Esophagus squamous epithelium (tissue), 5 donors: ENCODE data around the gene DNAL4. TPM values are rescaled to one million over a fixed set of nuclear protein-coding genes. Genes with fewer than 3 reads are reported as not detected.

Source experiments
- DNase-seq: peaks from one replicate; lab custom pipeline; 2025; lab: John Stamatoyannopoulos, UW
- H3K27ac ChIP-seq, 4 donors: fragments of 200-600 bp; sonication (generic); one replicate each; pipeline ENCODE4 v1.5.1; 2016 to 2019; ENCODE audit warnings: mild to moderate bottlenecking in 1 of 4
- H3K27me3 ChIP-seq, 4 donors: fragments of 200-600 bp; sonication (generic); 1 replicate in 3 of 4; 2 replicates in 1 of 4; pipeline versions ENCODE4 v1.5.1 to v1.6.0; 2017 to 2021; ENCODE audit warnings: antibody characterized with exemption in 1 of 4
- H3K36me3 ChIP-seq, 3 donors: fragments of 200-600 bp; sonication (generic); one replicate each; pipeline ENCODE4 v1.5.1; 2016 to 2019
- H3K4me1 ChIP-seq, 3 donors: fragments of 200-600 bp; sonication (generic); one replicate each; pipeline ENCODE4 v1.5.1; 2017 to 2019
- H3K4me3 ChIP-seq, 4 donors: fragments of 200-600 bp; sonication (generic); 1 replicate in 3 of 4; 2 replicates in 1 of 4; pipeline ENCODE4 v1.5.1; 2016 to 2019; ENCODE audit warnings: mild to moderate bottlenecking in 2 of 4, moderate library complexity in 1 of 4
- H3K9me3 ChIP-seq, 3 donors: fragments of 200-600 bp; sonication (generic); one replicate each; pipeline ENCODE4 v1.5.1; 2016 to 2019
- POLR2A ChIP-seq, 4 donors: fragments of 450-650 bp; IDR thresholded peaks; one replicate each; pipeline ENCODE4 v1.6.1; 2017; ENCODE audit warnings: antibody characterized with exemption in 4 of 4, mild to moderate bottlenecking in 4 of 4, moderate library complexity in 3 of 4
- WGBS, 2 donors: methylation state at CpG; one replicate each; pipeline ENCODE4 v1.1.5; 2018; 5-methylcytosine and 5-hydroxymethylcytosine counted together
- intact Hi-C: fragments of 100-400 bp; cut with DNase I; formaldehyde crosslinking; loops from one replicate; pipeline ENCODE4 v1.15.0; 2022
- total RNA-seq, 4 donors: library from RNA; depleted of rRNA; stranded (reverse); fragments of >200 nt; gene quantifications; one replicate each; pipeline ENCODE4 v1.1.0, GENCODE V29; 2016
- TF ChIP-seq, protein P1 (sequence below), 6 experiments: fragments of 450-650 bp in 4 of 6; fragments of 200-600 bp in 2 of 6; sonication (generic) in 2 of 6; IDR thresholded peaks; one replicate each; pipeline ENCODE4 v1.5.1; 2016 to 2019; ENCODE audit warnings: antibody characterized with exemption in 6 of 6, mild to moderate bottlenecking in 4 of 6, moderate library complexity in 4 of 6
- donor health status: DM: yes; HTN: yes; CAD: no.

The DNAL4 gene
- total RNA-seq, 4 donors from 2014 or later, result 7.3 to 15.5 (median 13.7) TPM

DNA sequence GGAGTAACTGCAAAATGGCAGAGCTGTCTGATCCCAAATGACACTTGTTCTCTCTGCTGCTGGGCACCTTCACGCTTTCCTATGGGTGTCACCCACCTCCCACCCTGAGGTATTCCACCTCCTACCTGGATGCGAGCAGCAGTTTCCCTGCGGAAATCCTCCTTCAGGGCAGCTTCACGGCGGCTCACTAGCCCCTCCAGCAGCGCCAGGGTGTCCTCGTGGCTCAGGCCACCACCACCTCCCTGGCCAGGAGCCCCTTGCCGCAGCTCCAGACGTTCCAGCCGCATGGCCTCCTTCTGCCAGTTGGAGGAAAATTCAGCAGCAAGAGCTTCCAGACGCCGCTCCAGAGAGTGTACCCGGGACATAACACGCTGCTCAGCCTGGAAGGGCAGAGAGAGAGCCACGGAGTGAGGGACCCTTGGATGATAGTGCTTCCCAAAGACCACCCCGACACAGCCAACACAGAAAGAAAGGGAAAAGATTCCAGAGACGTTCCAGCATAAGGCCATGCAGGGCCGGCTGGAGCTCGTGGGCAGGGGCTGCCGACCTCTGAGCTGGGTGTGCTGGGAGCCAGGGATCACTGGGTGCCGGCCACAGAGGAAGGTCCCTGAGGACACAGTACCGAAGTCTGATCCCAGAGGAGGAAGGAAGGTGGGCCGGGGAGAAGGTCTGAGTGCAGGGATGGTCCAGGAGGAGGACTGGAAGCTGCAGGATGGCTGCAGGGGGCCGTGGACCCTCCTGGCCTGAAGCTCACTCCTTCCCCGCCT lies 51.6 kb downstream of the DNAL4 start:
- H3K36me3 ChIP-seq, result peaks cover 84 to 100% (median 87%) of the 10 kb centered on the region in 3 donors
- intact Hi-C loops, result no loop called here
- peaks cover 0 to 6% (median 0%) of the 10 kb centered on the region in 3 donors for H3K4me1 ChIP-seq
- no peak overlapping the region for H3K27ac ChIP-seq
- no peak for DNase-seq
- TF ChIP-seq, protein P1, sequence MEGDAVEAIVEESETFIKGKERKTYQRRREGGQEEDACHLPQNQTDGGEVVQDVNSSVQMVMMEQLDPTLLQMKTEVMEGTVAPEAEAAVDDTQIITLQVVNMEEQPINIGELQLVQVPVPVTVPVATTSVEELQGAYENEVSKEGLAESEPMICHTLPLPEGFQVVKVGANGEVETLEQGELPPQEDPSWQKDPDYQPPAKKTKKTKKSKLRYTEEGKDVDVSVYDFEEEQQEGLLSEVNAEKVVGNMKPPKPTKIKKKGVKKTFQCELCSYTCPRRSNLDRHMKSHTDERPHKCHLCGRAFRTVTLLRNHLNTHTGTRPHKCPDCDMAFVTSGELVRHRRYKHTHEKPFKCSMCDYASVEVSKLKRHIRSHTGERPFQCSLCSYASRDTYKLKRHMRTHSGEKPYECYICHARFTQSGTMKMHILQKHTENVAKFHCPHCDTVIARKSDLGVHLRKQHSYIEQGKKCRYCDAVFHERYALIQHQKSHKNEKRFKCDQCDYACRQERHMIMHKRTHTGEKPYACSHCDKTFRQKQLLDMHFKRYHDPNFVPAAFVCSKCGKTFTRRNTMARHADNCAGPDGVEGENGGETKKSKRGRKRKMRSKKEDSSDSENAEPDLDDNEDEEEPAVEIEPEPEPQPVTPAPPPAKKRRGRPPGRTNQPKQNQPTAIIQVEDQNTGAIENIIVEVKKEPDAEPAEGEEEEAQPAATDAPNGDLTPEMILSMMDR (IDR thresholded peaks at IDR 0.05), result no peak
- no peak for TF ChIP-seq POLR2A (IDR thresholded peaks at IDR 0.05)
- 88 to 93% methylated on average over 7 to 9 of the region's 25 CpGs for WGBS, 2 donors
- H3K9me3 ChIP-seq, result no peaks in the 10 kb centered on the region
- no peak overlapping the region for H3K4me3 ChIP-seq
- no peaks in the 10 kb centered on the region for H3K27me3 ChIP-seq

DNA sequence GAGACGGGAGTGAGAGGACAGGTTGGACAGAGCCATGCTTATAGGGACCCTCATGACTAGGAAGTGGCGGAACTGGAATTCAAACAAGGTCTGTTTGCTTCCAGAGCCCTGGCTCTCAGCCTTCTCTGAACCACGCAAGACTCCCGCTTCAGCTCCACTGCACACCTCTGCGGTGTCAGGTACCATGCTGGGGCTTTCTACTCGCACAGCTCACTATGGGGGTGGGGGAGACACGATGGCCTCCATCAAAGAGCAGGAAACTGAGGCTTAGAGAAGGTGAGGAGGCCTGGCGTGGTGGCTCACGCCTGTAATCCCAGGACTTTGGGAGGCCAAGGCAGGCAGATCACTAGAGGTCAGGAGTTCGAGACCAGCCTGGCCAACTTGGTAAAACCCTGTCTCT lies 52.4 kb downstream of the DNAL4 start:
- Histone ChIP-seq H3K27me3 (no peaks in the 10 kb centered on the region), H3K4me1 (peaks cover 0 to 5% (median 0%) of the 10 kb centered on the region in 3 donors), H3K9me3 (no peaks in the 10 kb centered on the region), H3K36me3 (peaks cover 81 to 100% (median 88%) of the 10 kb centered on the region in 3 donors), H3K27ac (no peak overlapping the region), H3K4me3 (no peak overlapping the region)
- intact Hi-C loops, result no loop called here
- no peak for DNase-seq
- TF ChIP-seq, protein P1 (IDR thresholded peaks at IDR 0.05), result no peak
- no peak for TF ChIP-seq POLR2A (IDR thresholded peaks at IDR 0.05)
- 80 to 96% methylated on average over 4 to 5 of the region's 10 CpGs for WGBS, 2 donors

DNA sequence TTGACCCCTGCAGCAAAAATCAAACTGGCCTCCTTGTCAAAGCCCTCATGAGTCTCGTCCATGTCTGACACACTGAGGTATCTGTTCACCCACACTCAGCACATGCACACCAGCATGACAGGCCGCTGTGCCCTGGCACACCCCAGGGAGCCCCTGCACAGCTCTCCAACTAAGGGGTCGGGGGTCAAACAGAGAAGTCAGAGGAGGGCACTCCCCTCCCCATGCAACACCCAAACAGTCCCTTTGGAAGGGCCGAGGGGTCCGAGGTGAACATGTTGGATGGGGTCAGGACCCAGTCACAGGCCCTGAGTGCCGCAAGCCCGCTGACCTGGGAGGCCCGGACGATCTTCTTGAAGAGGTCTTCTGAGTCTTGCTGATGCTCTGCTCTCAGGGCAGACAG lies 52.8 kb downstream of the DNAL4 start:
- DNase-seq, result no peak
- Histone ChIP-seq H3K4me3 (no peak overlapping the region), H3K27me3 (no peaks in the 10 kb centered on the region), H3K9me3 (no peaks in the 10 kb centered on the region), H3K36me3 (peaks cover 81 to 100% (median 88%) of the 10 kb centered on the region in 3 donors), H3K27ac (no peak overlapping the region), H3K4me1 (peaks cover 0 to 9% (median 0%) of the 10 kb centered on the region in 3 donors)
- TF ChIP-seq, protein P1 (IDR thresholded peaks at IDR 0.05), result no peak
- no peak for TF ChIP-seq POLR2A (IDR thresholded peaks at IDR 0.05)
- no CpG with 5 or more reads among the region's 9 CpGs for WGBS, 2 donors
- intact Hi-C loops, result no loop called here

GRCh38 chr22:38740754-38741153 lies 53.2 kb downstream of the DNAL4 start:
- intact Hi-C loops, result no loop called here
- Histone ChIP-seq H3K9me3 (no peaks in the 10 kb centered on the region), H3K4me3 (no peak overlapping the region), H3K27me3 (no peaks in the 10 kb centered on the region), H3K4me1 (peaks cover 0 to 13% (median 0%) of the 10 kb centered on the region in 3 donors), H3K36me3 (peaks cover 82 to 100% (median 88%) of the 10 kb centered on the region in 3 donors), H3K27ac (no peak overlapping the region)
- DNase-seq, result no peak
- TF ChIP-seq, protein P1 (IDR thresholded peaks at IDR 0.05), result no peak
- no peak for TF ChIP-seq POLR2A (IDR thresholded peaks at IDR 0.05)
- 80% methylated on average over 4 of the region's 8 CpGs; no CpG with 5 or more reads in 1 of the 2 donors for WGBS, 2 donors

DNA sequence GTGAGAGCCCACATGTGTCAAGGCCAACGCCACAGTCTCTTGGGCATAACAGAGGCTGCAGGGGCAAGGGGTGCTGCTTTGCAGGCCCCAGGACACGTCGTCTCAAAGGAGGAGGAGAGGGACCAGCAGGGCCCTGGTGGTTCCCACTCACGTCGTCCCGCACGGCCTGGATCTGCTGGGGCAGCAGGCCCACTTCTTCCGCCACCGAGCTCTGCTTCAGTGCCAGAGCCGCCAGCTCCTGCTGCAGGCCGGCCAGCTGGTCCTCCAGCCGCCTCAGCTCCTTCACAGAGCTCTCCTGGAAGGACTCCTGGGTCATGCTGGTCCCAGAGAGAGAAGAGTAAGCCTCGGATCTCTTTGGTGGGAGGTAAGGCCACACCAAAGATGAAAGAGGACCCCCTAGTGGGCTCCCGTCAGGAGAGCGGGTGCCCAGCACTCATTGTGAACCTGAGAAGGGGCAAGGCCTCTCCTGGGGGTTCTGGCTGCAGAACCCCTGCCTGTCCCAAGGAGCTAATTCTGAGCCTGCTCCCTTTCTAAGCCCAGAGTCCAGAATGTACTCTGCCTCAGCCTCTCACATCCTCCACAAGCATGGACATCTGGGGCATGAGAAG lies 53.7 kb downstream of the DNAL4 start:
- intact Hi-C loops, result no loop called here
- peaks cover 82 to 100% (median 86%) of the 10 kb centered on the region in 3 donors for H3K36me3 ChIP-seq
- no peaks in the 10 kb centered on the region for H3K9me3 ChIP-seq
- no peak overlapping the region for H3K27ac ChIP-seq
- DNase-seq, result no peak
- no peaks in the 10 kb centered on the region for H3K27me3 ChIP-seq
- TF ChIP-seq, protein P1 (IDR thresholded peaks at IDR 0.05), result no peak
- no peak for TF ChIP-seq POLR2A (IDR thresholded peaks at IDR 0.05)
- no peak overlapping the region for H3K4me3 ChIP-seq
- WGBS, 2 donors, result 100% methylated on average over 2 to 7 of the region's 15 CpGs
- peaks cover 0 to 18% (median 0%) of the 10 kb centered on the region in 3 donors for H3K4me1 ChIP-seq
